H9 (cell line): ENCODE results near the gene PF4V1. TPM values are rescaled to one million over a fixed set of nuclear protein-coding genes. Genes with fewer than 3 reads are reported as not detected.

Source experiments
- DNase-seq: peaks from one replicate; pipeline ENCODE4 v3.0.0-alpha.2; 2017
- H2AFZ ChIP-seq: one replicate; pipeline ENCODE4 v1.6.1; 2013; ENCODE audit warnings: mild to moderate bottlenecking, low read length, control low read depth, moderate library complexity
- H2AK5ac ChIP-seq: 2 replicates; pipeline ENCODE4 v1.6.1; 2013; ENCODE audit warnings: low read length, control low read depth, mixed read lengths; ENCODE audit not compliant: insufficient read length
- H2BK120ac ChIP-seq: one replicate; pipeline ENCODE4 v1.6.1; 2013; ENCODE audit warnings: low read depth, mild to moderate bottlenecking, low read length, control low read depth, inconsistent platforms; ENCODE audit not compliant: poor library complexity, severe bottlenecking
- H2BK12ac ChIP-seq: 2 replicates; pipeline ENCODE4 v1.6.1; 2013; ENCODE audit warnings: low read length, control low read depth, mixed read lengths, low read depth; ENCODE audit not compliant: insufficient read length
- H2BK15ac ChIP-seq: 2 replicates; pipeline ENCODE4 v1.6.1; 2013; ENCODE audit warnings: low read depth, low read length, control low read depth
- H2BK20ac ChIP-seq: one replicate; pipeline ENCODE4 v1.6.1; 2013; ENCODE audit warnings: low read depth, mild to moderate bottlenecking, low read length, control low read depth, inconsistent platforms; ENCODE audit not compliant: poor library complexity, severe bottlenecking
- H2BK5ac ChIP-seq: 2 replicates; pipeline ENCODE4 v1.6.1; 2013; ENCODE audit warnings: low read length, control low read depth, mixed read lengths; ENCODE audit not compliant: insufficient read length
- H3K14ac ChIP-seq: 2 replicates; pipeline ENCODE4 v1.6.1; 2013; ENCODE audit warnings: low read length, control low read depth; ENCODE audit not compliant: insufficient read depth
- H3K18ac ChIP-seq: 2 replicates; pipeline ENCODE4 v1.6.1; 2013; ENCODE audit warnings: low read depth, mild to moderate bottlenecking, mixed read lengths, low read length, control low read depth; ENCODE audit not compliant: insufficient read length
- H3K23ac ChIP-seq: 2 replicates; pipeline ENCODE4 v1.6.1; 2013; ENCODE audit warnings: low read length, control low read depth, mixed read lengths, low read depth; ENCODE audit not compliant: insufficient read length
- H3K23me2 ChIP-seq: 2 replicates; pipeline ENCODE4 v1.6.1; 2013; ENCODE audit warnings: low read depth, mild to moderate bottlenecking, mixed read lengths, low read length, control low read depth; ENCODE audit not compliant: insufficient read length, poor library complexity, severe bottlenecking
- H3K27ac ChIP-seq: 2 replicates; pipeline ENCODE4 v1.5.1; 2013; ENCODE audit warnings: low read length, control low read depth, mixed read lengths, low read depth; ENCODE audit not compliant: insufficient read length
- H3K27me3 ChIP-seq: 2 replicates; pipeline ENCODE4 v1.6.1; 2013; ENCODE audit warnings: low read length, control low read depth, inconsistent platforms; ENCODE audit not compliant: insufficient read depth
- H3K4ac ChIP-seq: 2 replicates; pipeline ENCODE4 v1.6.1; 2013; ENCODE audit warnings: low read depth, mild to moderate bottlenecking, control low read depth, inconsistent platforms, low read length, moderate library complexity
- H3K4me1 ChIP-seq: 2 replicates; pipeline ENCODE4 v1.6.1; 2013; ENCODE audit warnings: low read length, control low read depth, inconsistent platforms; ENCODE audit not compliant: insufficient read depth
- H3K4me2 ChIP-seq: 2 replicates; pipeline ENCODE4 v1.6.1; 2013; ENCODE audit warnings: low read length, control low read depth, mixed read lengths; ENCODE audit not compliant: insufficient read length, insufficient read depth
- H3K56ac ChIP-seq: 2 replicates; pipeline ENCODE4 v1.6.1; 2013; ENCODE audit warnings: low read depth, mild to moderate bottlenecking, mixed read lengths, low read length, control low read depth; ENCODE audit not compliant: insufficient read length
- H3K79me1 ChIP-seq: 2 replicates; pipeline ENCODE4 v1.6.1; 2013; ENCODE audit warnings: low read depth, mild to moderate bottlenecking, moderate library complexity, low read length, control low read depth, inconsistent platforms; ENCODE audit not compliant: insufficient read depth, poor library complexity, severe bottlenecking
- H3K79me2 ChIP-seq: 2 replicates; pipeline ENCODE4 v1.6.1; 2013; ENCODE audit warnings: low read length, control low read depth, inconsistent platforms; ENCODE audit not compliant: insufficient read depth
- H3K9ac ChIP-seq: 2 replicates; pipeline ENCODE4 v1.6.1; 2013; ENCODE audit warnings: low read length, control low read depth, mixed read lengths; ENCODE audit not compliant: insufficient read length; ENCODE audit errors: extremely low read depth
- H3K9me3 ChIP-seq: one replicate; pipeline ENCODE4 v1.6.1; 2013; ENCODE audit warnings: low read depth, low read length, inconsistent platforms; ENCODE audit not compliant: control insufficient read depth
- H3T11ph ChIP-seq: one replicate; pipeline ENCODE4 v1.6.1; 2013; ENCODE audit warnings: mild to moderate bottlenecking, low read length, control low read depth, inconsistent platforms
- H4K20me1 ChIP-seq: one replicate; pipeline ENCODE4 v1.6.1; 2013; ENCODE audit not compliant: control insufficient read depth, insufficient read length, insufficient read depth
- H4K5ac ChIP-seq: 2 replicates; pipeline ENCODE4 v1.6.1; 2013; ENCODE audit warnings: low read depth, mild to moderate bottlenecking, mixed read lengths, low read length, control low read depth; ENCODE audit not compliant: insufficient read length
- H4K8ac ChIP-seq: replicated peaks from 2 replicates; pipeline ENCODE4 v1.6.1; 2013; ENCODE audit warnings: low read length, control low read depth, mixed read lengths, low read depth; ENCODE audit not compliant: insufficient read length
- H4K91ac ChIP-seq: 2 replicates; pipeline ENCODE4 v1.6.1; 2013; ENCODE audit warnings: low read depth, mild to moderate bottlenecking, moderate library complexity, mixed read lengths, low read length, control low read depth; ENCODE audit not compliant: insufficient read length
- H3K27ac Mint-ChIP-seq, 3 experiments: 2 replicates in 2 of 3; 3 replicates in 1 of 3; pipeline ENCODE4 v1.8.0; 2020 to 2021; ENCODE audit warnings: mixed read lengths in 3 of 3, mild to moderate bottlenecking in 1 of 3, moderate library complexity in 1 of 3
- H3K27me3 Mint-ChIP-seq: 2 replicates; pipeline ENCODE4 v1.8.0; 2021; ENCODE audit warnings: low read depth, mild to moderate bottlenecking, moderate library complexity, mixed read lengths
- H3K36me3 Mint-ChIP-seq, 3 experiments: 2 replicates in 2 of 3; 3 replicates in 1 of 3; pipeline ENCODE4 v1.8.0; 2020 to 2021; ENCODE audit warnings: low read depth in 3 of 3, mixed read lengths in 3 of 3; ENCODE audit not compliant: insufficient read depth in 1 of 3
- H3K4me1 Mint-ChIP-seq, 2 experiments: 2 replicates each; pipeline ENCODE4 v1.8.0; 2020; ENCODE audit warnings: mixed read lengths in 2 of 2
- H3K4me3 Mint-ChIP-seq, 2 experiments: 2 replicates in 1 of 2; 3 replicates in 1 of 2; pipeline ENCODE4 v1.8.0; 2020 to 2021; ENCODE audit warnings: mild to moderate bottlenecking in 2 of 2, mixed read lengths in 2 of 2, moderate library complexity in 1 of 2
- H3K9me3 Mint-ChIP-seq, 2 experiments: 2 replicates in 1 of 2; 3 replicates in 1 of 2; pipeline ENCODE4 v1.8.0; 2020; ENCODE audit warnings: mild to moderate bottlenecking in 2 of 2, mixed read lengths in 2 of 2, moderate library complexity in 1 of 2
- CTCF ChIP-seq: fragments of 200-600 bp; sonication (generic); conservative IDR thresholded peaks from 3 replicates; pipeline ENCODE4 v1.8.0; 2021; ENCODE audit warnings: antibody characterized with exemption, mild to moderate bottlenecking
- WGBS: extraction: QIAGEN DNeasy Blood & Tissue Kit; methylation state at CpG from one replicate; pipeline ENCODE4 v1.1.7; 2013; ENCODE audit warnings: missing lambda C conversion rate, low lambda C conversion rate, mixed read lengths; ENCODE audit not compliant: insufficient read length; ENCODE audit errors: extremely low coverage; 5-methylcytosine and 5-hydroxymethylcytosine counted together
- total RNA-seq: library from RNA; stranded (reverse); gene quantifications from 2 replicates; pipeline ENCODE4 v1.2.1, GENCODE V29; 2021

The PF4V1 gene
- total RNA-seq, 1 experiment from 2014 or later = not detected

GRCh38 chr4:73862322-73862721 lies 9.2 kb downstream of the PF4V1 start:
- no peak overlapping the region for H3K9ac ChIP-seq
- H3K27me3 Mint-ChIP-seq = no peaks in the 10 kb centered on the region; the same call in 1 of the 2 replicates
- H2BK15ac ChIP-seq = no peak overlapping the region
- DNase-seq = no peak
- H4K5ac ChIP-seq = no peak overlapping the region
- no peaks in the 10 kb centered on the region for H3K4me1 ChIP-seq
- WGBS = no CpG with 5 or more reads among the region's 1 CpG
- H2BK12ac ChIP-seq = no peak overlapping the region
- H3K23ac ChIP-seq = no peak overlapping the region
- no peak overlapping the region for H2AK5ac ChIP-seq
- H3K9me3 Mint-ChIP-seq = no peaks in the 10 kb centered on the region; a peak in 1 of 5 replicates
- TF ChIP-seq CTCF = no peak
- no peaks in the 10 kb centered on the region for H3K9me3 ChIP-seq
- H2BK120ac ChIP-seq = no peak overlapping the region
- no peak overlapping the region for H4K91ac ChIP-seq
- H3T11ph ChIP-seq = no peak overlapping the region
- no peak overlapping the region for H3K4ac ChIP-seq
- H3K14ac ChIP-seq = no peak overlapping the region
- H3K27ac ChIP-seq = no peak overlapping the region
- H3K27me3 ChIP-seq = no peaks in the 10 kb centered on the region
- H3K23me2 ChIP-seq = no peaks in the 10 kb centered on the region
- H3K36me3 Mint-ChIP-seq = no peaks in the 10 kb centered on the region
- peaks cover 0 to 3% of the 10 kb centered on the region in 2 experiments; a peak in 1 of 4 replicates for H3K4me1 Mint-ChIP-seq
- H3K27ac Mint-ChIP-seq = no peak overlapping the region
- H3K18ac ChIP-seq = no peak overlapping the region
- no peak overlapping the region for H2BK20ac ChIP-seq
- no peaks in the 10 kb centered on the region for H3K79me1 ChIP-seq
- no peak overlapping the region for H2AFZ ChIP-seq
- H3K79me2 ChIP-seq = no peaks in the 10 kb centered on the region
- no peaks in the 10 kb centered on the region for H4K20me1 ChIP-seq
- H3K4me3 Mint-ChIP-seq = no peak overlapping the region
- H2BK5ac ChIP-seq = no peak overlapping the region
- no peak overlapping the region for H3K4me2 ChIP-seq
- H4K8ac ChIP-seq = no peak overlapping the region
- no peak overlapping the region for H3K56ac ChIP-seq
